ENCODE results near the gene PADI1.

DNA sequence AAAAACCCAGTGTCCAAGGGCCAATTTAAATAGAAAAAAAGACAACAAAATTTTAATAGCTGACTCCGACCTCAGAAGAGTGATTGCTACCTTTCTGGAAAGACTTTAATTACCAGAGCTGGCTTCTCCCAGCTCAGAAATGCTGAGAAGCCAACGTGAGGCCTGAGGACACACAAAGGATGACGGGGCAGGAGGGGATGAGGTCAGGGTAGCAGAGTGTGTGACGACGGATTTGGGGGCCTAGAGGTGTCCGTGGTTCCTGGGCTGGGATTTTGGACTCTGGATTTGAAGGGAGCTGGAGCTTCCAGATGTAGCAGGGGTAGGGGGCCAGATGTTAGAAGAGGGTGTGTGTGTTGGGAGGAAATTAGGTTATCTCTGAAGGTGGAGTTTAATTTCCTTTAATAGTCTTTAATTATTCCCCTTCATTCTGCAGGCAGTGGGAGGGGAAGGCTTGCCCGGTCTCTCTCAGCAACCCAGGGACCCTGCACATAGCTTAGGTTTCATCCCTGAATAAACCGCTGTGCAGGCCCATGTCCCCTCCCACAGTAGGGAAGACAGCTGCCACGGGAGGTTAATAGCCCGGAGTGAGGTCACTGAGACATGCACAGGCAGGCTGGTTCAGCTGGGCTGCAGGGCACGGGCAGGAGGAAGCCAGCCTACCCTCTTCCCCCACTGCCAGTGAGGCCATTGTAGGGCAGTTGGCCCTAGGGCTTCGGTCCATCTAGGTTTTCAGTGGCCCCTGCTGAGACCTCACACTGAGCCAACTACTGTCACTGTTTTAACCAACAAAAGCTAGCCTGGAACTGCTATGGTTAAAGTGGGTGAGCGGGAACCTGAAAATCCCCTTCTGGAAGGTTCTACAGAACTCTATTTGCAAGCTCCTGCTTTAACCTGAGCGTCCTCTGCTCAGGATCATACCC lies 40.2 kb downstream of the PADI1 start:
- TF ChIP-seq, protein P1, sequence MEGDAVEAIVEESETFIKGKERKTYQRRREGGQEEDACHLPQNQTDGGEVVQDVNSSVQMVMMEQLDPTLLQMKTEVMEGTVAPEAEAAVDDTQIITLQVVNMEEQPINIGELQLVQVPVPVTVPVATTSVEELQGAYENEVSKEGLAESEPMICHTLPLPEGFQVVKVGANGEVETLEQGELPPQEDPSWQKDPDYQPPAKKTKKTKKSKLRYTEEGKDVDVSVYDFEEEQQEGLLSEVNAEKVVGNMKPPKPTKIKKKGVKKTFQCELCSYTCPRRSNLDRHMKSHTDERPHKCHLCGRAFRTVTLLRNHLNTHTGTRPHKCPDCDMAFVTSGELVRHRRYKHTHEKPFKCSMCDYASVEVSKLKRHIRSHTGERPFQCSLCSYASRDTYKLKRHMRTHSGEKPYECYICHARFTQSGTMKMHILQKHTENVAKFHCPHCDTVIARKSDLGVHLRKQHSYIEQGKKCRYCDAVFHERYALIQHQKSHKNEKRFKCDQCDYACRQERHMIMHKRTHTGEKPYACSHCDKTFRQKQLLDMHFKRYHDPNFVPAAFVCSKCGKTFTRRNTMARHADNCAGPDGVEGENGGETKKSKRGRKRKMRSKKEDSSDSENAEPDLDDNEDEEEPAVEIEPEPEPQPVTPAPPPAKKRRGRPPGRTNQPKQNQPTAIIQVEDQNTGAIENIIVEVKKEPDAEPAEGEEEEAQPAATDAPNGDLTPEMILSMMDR (IDR thresholded peaks at IDR 0.05; ENCODE audit: poor library complexity) = no peak
- TF ChIP-seq EZH2phosphoT487 (IDR thresholded peaks at IDR 0.05; ENCODE audit: low read depth, severe bottlenecking, unreplicated experiment) = no peak
